PC-9 (cell line): ENCODE results near the gene TBL2.

Source experiments
- CTCF ChIP-seq: fragments of 200-600 bp; sonication (generic); conservative IDR thresholded peaks from 2 replicates; pipeline ENCODE4 v1.6.1; 2017; ENCODE audit warnings: mixed run types, antibody characterized with exemption, mild to moderate bottlenecking, moderate library complexity
- EZH2 ChIP-seq: fragments of 200-600 bp; sonication (generic); IDR thresholded peaks from 2 replicates; pipeline ENCODE4 v1.8.0; 2017; ENCODE audit warnings: antibody characterized with exemption, low read depth

- no peak for TF ChIP-seq CTCF
- TF ChIP-seq EZH2, result no peak
Observed at GRCh38 chr7:73530800-73531199, 47.6 kb downstream of the TBL2 start.
